LNCAP (cell line): ENCODE data around the gene ZNF136.

ENCODE experiments used
- CTCF ChIP-seq: fragments of 450-650 bp; IDR thresholded peaks from 2 replicates; pipeline ENCODE4 v1.5.1; 2017; ENCODE audit warnings: mild to moderate bottlenecking

ZNF136 gene

GRCh38 chr19:12162882-12163806 lies at the start of gene ZNF136:
Gene ZNF136, plus strand, starts transcription at chr19:12163096. Its CDS starts 108 bp downstream, at chr19:12163204.
- no peak for TF ChIP-seq CTCF

GRCh38 chr19:12113121-12113520 lies 49.8 kb upstream of the ZNF136 start:
- no peak for TF ChIP-seq CTCF

DNA sequence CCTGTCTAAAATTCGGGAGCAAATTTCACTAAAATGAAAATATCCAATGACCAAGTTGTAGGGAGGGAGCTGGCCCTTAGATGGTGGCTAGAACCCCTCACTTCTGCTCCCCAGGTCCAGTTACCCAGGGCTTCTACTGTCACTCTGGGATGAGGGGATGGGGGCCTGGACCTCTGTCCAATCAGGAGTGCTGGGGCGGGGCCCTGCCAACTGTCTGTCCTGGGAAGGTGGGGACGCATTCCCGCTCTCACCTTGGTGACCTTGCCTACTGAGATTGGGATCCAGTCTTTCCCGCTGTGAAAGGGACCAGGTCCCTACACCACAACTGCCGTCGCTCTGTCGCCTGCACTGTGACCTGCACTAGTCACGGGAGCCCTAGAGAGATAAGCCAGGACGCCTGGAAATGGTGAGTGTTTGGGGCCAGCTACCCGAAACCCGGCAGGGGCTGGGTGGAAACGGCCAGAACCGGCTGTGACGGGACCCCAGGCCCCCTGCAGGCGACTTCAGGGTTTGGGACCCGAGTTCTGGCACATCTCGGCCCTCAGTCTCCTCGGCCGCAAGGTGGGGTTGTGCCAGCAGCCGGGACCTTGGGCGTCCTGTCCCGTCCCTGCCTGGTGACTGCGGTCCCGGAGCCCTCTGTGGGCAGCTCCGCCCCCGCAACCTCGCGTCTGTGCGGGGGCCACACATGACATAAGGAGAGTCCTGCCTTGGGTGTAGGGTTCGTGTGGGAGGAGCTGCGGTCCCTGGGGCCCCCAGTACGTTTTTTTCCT lies 45.5 kb upstream of the ZNF136 start:
- no peak for TF ChIP-seq CTCF

DNA sequence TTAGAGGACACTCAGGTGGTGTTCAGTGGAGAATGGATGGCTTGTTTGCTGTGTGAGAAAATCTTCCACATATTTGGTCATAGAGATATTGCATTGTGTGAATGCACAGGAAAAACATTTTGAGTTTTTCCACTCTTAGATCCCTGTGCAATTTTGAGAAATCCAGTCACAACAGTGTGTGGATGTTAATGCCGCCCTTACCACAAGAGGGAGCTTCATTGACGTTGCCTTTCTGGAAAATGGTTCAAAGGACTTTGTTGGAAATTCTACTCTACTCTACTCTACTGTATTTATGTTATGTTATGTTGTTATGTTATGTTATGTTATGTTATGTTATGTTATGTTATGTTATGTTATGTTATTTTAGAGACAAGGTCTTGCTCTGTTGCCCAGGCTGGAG lies 36.2 kb upstream of the ZNF136 start:
- TF ChIP-seq CTCF = peak; percentile 74

GRCh38 chr19:12133069-12133468 lies 29.8 kb upstream of the ZNF136 start:
- TF ChIP-seq CTCF = no peak

DNA sequence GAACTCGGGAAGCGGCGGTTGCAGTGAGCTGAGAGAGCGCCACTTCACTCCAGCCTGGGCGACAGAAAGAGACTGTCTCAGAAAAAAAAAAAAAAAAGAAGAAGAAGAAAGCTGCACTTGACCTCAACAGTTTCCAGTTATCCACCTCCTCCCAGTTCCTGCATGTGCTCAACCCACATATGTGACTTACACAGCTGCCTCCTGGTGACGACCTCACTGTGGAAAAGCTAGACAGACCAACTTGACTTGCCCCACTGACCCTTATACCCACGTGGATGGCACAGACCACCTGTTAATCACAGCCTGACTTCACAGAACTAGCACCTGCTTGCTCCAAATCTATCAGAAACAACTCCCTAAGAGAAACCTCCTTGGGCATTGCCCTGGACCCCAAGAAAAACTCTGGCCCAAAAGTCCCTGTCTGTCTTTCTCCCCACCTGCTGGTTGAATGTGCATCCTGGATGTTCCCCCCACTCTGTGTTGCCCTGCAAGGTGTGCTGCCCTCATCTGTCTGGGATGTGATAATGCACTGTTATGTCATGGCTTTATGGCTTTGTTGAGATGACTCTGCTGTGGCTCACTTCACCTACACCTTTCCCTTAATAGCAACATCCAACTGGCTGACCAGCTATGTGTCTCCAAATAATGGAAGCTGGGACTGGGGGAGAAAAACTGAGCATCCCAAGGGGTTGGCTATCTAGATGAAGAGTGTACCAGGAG lies 25.5 kb upstream of the ZNF136 start:
- no peak for TF ChIP-seq CTCF

DNA sequence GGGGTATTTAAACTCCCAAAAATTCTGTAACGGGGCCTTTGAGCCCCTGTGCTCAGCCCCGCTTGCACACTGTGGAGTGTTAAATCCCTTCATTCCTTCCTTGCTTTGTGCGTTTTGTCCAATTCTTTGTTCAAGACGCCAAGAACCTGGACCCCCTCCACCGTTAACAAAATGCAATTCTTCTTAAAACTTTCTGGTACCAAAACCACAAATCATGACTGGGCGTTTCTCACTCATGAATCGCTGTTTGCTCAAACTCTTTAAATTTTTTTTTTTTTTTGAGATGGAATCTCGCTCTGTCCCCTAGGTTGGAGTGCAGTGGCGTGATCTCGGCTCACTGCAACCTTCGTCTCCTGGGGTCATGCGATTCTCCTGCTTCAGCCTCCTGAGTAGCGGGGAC lies 23.6 kb upstream of the ZNF136 start:
- TF ChIP-seq CTCF = no peak
